ENCODE data around the gene OR14I1.
"Not testable (repeated sequence)": the region's sequence is repeated elsewhere in the genome, so short reads cannot be mapped to it uniquely, and the experiment has no call there.

The OR14I1 gene

GRCh38 chr1:248688527-248689298 lies 13.9 kb downstream of the OR14I1 start:
- no peak for DNase-seq (ENCODE audit: low read depth in 3 of 3)

- no peak for DNase-seq (ENCODE audit: low read depth in 3 of 3)
These were observed 15.8 kb downstream of the OR14I1 start for GRCh38 chr1:248686815-248687214.

GRCh38 chr1:248681651-248682050 lies 20.9 kb downstream of the OR14I1 start:
- DNase-seq (ENCODE audit: low read depth in 3 of 3) = no peak

- DNase-seq (ENCODE audit: low read depth in 3 of 3) = no peak
These were observed 32.6 kb downstream of the OR14I1 start for GRCh38 chr1:248670003-248670402.

- not testable (repeated sequence) for DNase-seq (ENCODE audit: low read depth in 3 of 3)
These were observed 38.9 kb downstream of the OR14I1 start for GRCh38 chr1:248663453-248664328.

- not testable (repeated sequence) for DNase-seq (ENCODE audit: low read depth in 3 of 3)
These were observed 45.8 kb downstream of the OR14I1 start for GRCh38 chr1:248656797-248657196.

- not testable (repeated sequence) for DNase-seq (ENCODE audit: low read depth in 3 of 3)
These were observed 47.2 kb downstream of the OR14I1 start, which contains the start of gene OR2T27 for GRCh38 chr1:248655354-248655753. Gene OR2T27, minus strand, starts transcription at chr1:248655528. Its CDS starts 4,644 bp downstream, at chr1:248650884.
